ENCODE data around the gene LURAP1L.

LURAP1L gene

DNA sequence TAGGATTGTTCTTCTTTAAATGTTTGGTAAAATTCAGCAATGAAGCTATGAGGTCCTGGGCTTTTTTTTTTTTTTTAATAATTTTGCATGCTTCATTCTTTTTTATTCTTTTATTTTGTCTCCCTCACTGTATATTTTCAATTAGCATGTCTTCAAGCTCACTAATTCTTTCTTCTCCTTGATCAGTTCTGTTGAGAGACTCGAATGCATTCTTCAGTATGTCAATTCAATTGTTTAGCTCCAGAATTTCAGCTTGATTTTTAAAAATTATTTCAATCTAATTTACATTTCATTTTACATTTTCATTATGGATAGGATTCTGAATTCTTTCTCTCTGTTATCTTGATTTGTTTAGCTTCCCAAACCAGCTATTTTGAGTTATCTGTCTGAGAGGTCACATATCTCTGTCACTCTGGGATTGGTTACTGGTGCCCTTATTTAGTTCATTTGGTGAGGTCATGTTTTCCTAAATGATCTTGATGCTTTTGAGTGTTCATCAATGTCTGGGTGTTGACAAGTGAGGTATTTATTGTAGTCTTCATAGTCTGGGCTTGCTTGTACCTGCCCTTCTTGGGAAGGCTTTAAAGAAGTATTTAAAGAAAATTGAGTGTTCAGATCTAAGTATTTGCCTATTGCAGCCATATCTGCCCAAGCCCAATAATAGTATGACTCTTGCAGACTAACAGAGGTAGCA lies 9.1 kb downstream of the LURAP1L start:
- H3K27me3 ChIP-seq (ENCODE audit: insufficient read depth, low read length): no peaks in the 10 kb centered on the region
- H2AFZ ChIP-seq (ENCODE audit: low read depth, low read length): no peak overlapping the region
- H3K4me1 ChIP-seq (ENCODE audit: insufficient read depth, low read length): no peaks in the 10 kb centered on the region
- no peak overlapping the region for H3K4me3 ChIP-seq (ENCODE audit: low read length)
- H3K9me3 ChIP-seq (ENCODE audit: low read length): no peaks in the 10 kb centered on the region
- H3K36me3 ChIP-seq (ENCODE audit: insufficient read depth, low read length): no peaks in the 10 kb centered on the region

DNA sequence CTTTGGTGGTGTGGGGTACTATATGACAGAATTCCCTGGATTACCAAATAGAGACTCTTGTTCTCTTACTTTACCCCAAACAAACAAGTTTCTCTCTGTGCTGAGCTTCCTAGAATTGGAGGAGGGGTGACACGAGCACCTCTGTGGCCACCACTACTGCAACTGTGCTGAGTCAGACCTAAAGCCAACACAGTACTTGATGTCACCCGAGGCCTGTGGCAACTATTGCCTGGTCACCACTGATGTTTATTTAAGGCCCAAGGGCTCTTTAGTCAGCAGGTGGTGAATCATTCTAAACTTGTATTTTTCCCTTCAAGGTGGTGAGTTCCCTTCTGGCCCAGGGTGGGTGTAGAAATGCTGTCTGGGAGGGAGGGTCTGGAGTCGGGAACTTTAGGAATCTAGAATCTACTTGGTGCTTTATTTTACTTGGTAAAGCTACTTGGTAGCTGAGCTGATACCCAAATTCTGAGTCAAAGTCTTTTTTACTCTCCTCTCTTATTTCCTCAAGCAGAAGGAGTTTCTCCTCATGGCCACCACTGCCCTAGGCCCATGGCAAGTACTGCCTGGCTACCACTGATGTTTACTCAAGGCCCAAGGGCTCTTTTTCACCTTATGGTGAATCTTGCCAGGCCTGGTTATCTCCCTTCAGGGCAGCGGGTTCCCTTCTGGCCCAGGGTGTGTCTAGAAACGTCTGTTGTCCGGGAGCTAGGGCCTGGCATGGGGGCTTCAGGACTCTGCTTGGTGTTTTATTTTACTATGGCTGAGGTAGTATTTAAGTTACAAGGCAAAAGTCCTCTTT lies 9.8 kb downstream of the LURAP1L start:
- no peaks in the 10 kb centered on the region for H3K4me1 ChIP-seq (ENCODE audit: insufficient read depth, low read length)
- no peaks in the 10 kb centered on the region for H3K9me3 ChIP-seq (ENCODE audit: low read length)
- H3K4me3 ChIP-seq (ENCODE audit: low read length): no peak overlapping the region
- no peak overlapping the region for H2AFZ ChIP-seq (ENCODE audit: low read depth, low read length)
- H3K27me3 ChIP-seq (ENCODE audit: insufficient read depth, low read length): no peaks in the 10 kb centered on the region
- H3K36me3 ChIP-seq (ENCODE audit: insufficient read depth, low read length): no peaks in the 10 kb centered on the region

DNA sequence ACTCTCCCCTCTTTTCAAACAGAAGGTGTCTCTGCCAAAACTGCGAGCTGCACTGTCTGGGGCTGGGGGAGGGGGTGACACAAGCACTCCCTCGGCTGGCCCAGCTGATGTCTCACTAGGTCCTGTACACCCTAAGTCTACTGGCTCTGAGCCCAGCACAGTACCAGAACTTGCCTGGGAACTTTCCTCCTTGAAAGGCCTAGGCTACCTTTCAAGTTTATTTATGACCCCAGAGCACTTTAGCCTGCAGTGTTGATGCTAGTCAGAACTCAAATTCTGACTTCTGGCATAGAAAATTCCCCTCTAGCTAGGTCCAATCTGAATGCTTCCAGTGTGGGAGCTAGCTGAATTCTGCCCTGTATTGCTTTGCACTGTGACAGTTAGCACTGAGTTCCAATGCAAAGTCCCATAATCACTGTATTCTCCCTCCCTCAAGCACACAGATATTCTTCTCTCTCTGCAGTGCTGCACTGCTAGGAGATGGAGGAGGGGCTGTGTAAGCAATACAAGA lies 10.5 kb downstream of the LURAP1L start:
- Histone ChIP-seq H3K36me3 (ENCODE audit: insufficient read depth, low read length) (no peaks in the 10 kb centered on the region), H3K4me3 (ENCODE audit: low read length) (no peak overlapping the region), H3K9me3 (ENCODE audit: low read length) (no peaks in the 10 kb centered on the region), H3K4me1 (ENCODE audit: insufficient read depth, low read length) (no peaks in the 10 kb centered on the region), H3K27me3 (ENCODE audit: insufficient read depth, low read length) (no peaks in the 10 kb centered on the region), H2AFZ (ENCODE audit: low read depth, low read length) (no peak overlapping the region)

DNA sequence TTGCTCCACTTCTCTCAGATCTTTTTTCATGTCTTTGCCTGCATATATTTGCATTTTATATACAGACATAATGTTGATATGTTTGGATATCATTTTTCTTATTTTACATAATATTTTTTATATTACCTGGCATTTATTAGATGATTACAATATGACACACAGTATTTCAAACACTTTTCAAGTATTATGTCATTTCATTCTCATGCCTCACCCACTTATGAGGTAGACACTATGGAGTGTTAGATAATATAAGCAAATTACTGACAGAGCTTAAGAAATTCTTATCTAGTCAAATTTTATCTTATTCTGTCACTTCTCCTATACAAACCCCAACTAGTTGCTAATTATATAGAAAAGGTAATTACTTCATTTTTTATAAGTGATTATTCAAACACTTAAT lies 11.1 kb downstream of the LURAP1L start:
- H3K36me3 ChIP-seq (ENCODE audit: insufficient read depth, low read length): no peaks in the 10 kb centered on the region
- no peaks in the 10 kb centered on the region for H3K27me3 ChIP-seq (ENCODE audit: insufficient read depth, low read length)
- H3K4me3 ChIP-seq (ENCODE audit: low read length): no peak overlapping the region
- no peaks in the 10 kb centered on the region for H3K9me3 ChIP-seq (ENCODE audit: low read length)
- peaks cover 2% of the 10 kb centered on the region for H3K4me1 ChIP-seq (ENCODE audit: insufficient read depth, low read length)
- no peak overlapping the region for H2AFZ ChIP-seq (ENCODE audit: low read depth, low read length)

DNA sequence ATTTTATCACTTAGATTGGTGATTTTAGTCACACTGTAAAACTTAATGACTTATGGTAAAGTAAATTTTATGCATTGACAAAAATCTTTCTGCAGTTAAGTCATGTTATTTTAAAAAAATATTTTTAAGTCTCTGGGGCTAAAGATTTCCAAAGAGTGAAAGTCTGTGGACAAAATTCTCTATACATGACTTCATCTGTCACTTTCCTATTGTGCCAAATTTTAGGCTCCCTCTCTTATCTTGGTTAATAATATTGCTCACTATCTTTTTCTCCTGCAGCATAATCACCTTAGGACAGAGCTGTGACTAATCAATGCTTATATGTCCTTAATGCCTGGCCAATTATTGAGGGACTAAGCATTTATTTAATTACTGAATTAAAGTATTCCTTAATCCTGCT lies 15.2 kb downstream of the LURAP1L start:
- Histone ChIP-seq H3K4me3 (ENCODE audit: low read length) (no peak overlapping the region), H3K27me3 (ENCODE audit: insufficient read depth, low read length) (no peaks in the 10 kb centered on the region), H2AFZ (ENCODE audit: low read depth, low read length) (no peak overlapping the region), H3K4me1 (ENCODE audit: insufficient read depth, low read length) (peaks cover 2% of the 10 kb centered on the region), H3K36me3 (ENCODE audit: insufficient read depth, low read length) (no peaks in the 10 kb centered on the region), H3K9me3 (ENCODE audit: low read length) (no peaks in the 10 kb centered on the region)

DNA sequence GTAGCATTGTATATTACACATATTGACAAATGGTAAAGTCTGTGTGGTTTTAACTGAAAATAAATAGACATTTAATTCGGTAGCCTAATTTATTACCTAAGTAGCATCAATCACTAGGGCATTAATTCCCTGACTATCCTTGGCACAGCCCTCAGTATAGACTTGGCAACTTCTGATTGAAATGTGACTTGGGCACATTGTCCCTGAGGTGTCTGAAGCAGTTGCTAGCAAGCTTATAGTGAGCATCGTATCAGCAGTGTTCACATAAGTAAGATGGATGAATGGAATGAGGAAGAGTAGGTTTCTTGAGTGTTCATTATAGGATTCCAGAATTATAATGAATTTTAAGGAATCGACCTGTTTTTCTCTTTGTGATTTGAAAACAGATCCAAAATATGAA lies 16.1 kb downstream of the LURAP1L start:
- Histone ChIP-seq H3K4me3 (ENCODE audit: low read length) (no peak overlapping the region), H2AFZ (ENCODE audit: low read depth, low read length) (no peak overlapping the region), H3K4me1 (ENCODE audit: insufficient read depth, low read length) (peaks cover 2% of the 10 kb centered on the region), H3K36me3 (ENCODE audit: insufficient read depth, low read length) (no peaks in the 10 kb centered on the region), H3K27me3 (ENCODE audit: insufficient read depth, low read length) (no peaks in the 10 kb centered on the region), H3K9me3 (ENCODE audit: low read length) (no peaks in the 10 kb centered on the region)

DNA sequence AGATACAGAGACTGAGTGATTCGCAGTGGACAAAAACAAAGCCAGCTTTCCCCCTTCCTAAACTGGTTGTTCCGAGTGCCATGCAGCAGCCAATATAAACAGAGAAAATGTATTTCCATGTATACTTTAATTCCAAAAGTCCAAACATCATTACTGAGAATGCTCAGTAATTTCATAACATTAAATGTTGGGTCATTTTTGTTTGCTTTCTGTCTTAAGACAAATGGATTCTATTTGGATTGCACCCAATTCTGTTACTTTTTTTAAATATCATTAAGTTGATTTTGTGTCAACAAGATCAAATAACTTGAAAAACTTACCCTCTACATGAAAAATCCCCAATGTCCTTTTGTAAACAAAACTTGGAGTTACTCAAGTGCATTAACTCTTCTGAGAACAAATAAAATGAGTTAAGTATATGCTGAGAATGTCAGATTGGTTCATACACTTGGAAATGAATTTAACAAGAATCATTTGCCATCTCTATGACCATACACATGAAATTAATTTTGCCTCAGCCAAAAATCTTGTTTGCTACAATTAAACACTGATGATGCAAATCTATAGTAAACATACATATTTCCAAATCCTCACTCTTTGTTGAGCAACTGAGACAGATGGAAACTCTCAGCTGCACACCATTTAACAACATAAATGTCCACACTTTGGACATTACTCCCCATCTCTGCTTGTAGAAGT lies 19.4 kb downstream of the LURAP1L start:
- Histone ChIP-seq H3K4me1 (ENCODE audit: insufficient read depth, low read length) (peaks cover 2% of the 10 kb centered on the region), H3K4me3 (ENCODE audit: low read length) (no peak overlapping the region), H2AFZ (ENCODE audit: low read depth, low read length) (no peak overlapping the region), H3K9me3 (ENCODE audit: low read length) (no peaks in the 10 kb centered on the region), H3K36me3 (ENCODE audit: insufficient read depth, low read length) (no peaks in the 10 kb centered on the region), H3K27me3 (ENCODE audit: insufficient read depth, low read length) (no peaks in the 10 kb centered on the region)

DNA sequence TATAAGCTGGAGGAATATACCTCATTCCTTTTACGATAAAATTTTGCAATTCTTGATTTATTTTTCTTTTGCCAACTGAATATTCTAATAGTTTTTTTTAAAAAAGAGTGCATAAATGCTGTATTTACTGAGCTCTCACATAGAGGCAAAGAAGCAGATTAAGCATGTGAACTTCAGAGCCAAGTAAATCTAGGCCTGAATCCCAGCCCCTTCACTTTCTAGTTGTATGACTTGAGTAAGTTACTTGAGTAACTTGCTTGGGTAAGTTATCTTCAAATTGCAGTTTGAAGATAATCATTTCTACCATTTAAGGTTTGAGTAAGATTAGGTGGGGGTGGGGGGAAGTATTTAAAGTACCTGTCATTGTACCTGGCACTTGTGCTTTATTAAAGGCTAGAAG lies 21.8 kb downstream of the LURAP1L start:
- no peak overlapping the region for H2AFZ ChIP-seq (ENCODE audit: low read depth, low read length)
- no peaks in the 10 kb centered on the region for H3K4me1 ChIP-seq (ENCODE audit: insufficient read depth, low read length)
- no peak overlapping the region for H3K4me3 ChIP-seq (ENCODE audit: low read length)
- H3K9me3 ChIP-seq (ENCODE audit: low read length): no peaks in the 10 kb centered on the region
- no peaks in the 10 kb centered on the region for H3K27me3 ChIP-seq (ENCODE audit: insufficient read depth, low read length)
- no peaks in the 10 kb centered on the region for H3K36me3 ChIP-seq (ENCODE audit: insufficient read depth, low read length)

DNA sequence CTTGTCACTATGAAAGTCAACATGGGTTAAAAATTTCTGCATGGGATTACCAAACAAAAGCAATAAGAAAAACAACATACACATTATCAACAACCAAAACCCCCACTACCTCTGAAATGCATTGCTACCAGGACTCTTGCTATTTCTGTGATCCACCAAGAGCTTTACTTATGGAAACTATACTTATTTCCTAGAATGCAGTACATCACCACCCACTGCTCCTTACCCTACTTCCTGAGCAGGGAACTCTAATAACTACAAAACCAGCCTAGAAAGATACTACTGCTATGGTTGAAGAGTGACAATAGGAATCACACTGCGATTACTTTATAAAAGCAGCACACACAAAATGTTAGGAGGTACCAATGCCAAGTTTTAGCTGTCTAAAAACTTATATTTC lies 22.2 kb downstream of the LURAP1L start:
- Histone ChIP-seq H3K4me3 (ENCODE audit: low read length) (no peak overlapping the region), H3K27me3 (ENCODE audit: insufficient read depth, low read length) (no peaks in the 10 kb centered on the region), H2AFZ (ENCODE audit: low read depth, low read length) (no peak overlapping the region), H3K36me3 (ENCODE audit: insufficient read depth, low read length) (no peaks in the 10 kb centered on the region), H3K4me1 (ENCODE audit: insufficient read depth, low read length) (no peaks in the 10 kb centered on the region), H3K9me3 (ENCODE audit: low read length) (no peaks in the 10 kb centered on the region)

DNA sequence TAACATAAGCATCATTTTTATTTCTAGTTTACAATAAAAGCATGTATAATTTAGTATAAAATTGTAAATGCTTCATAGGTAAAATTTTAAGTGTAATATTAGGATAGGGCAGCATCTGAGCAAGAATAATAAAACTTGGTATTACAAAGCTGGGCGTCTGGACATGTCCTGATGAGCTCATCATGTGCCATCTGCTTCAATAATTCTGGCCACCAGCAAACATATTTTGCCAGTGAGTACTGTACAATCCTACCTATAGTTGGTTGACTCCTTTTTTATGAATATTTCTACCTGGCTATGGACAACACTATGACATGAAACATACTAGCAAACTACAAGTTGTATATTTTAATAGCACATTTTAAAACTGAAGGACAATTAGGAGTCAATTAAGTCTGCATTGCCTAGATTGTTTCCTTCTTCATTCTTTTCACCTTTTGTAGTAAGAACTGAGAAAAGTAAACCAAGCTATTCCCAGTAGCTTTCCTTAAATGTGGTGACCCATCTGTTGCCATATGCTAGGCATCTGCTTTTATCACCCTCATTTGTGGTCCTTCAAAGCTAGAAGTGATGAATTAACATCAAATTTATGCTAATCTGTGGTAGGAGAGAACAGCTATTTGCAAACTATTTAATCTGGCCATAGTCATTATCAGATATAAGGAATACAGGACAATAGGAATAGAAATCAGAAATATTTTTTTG lies 23.4 kb downstream of the LURAP1L start:
- Histone ChIP-seq H3K27me3 (ENCODE audit: insufficient read depth, low read length) (no peaks in the 10 kb centered on the region), H3K4me3 (ENCODE audit: low read length) (no peak overlapping the region), H3K36me3 (ENCODE audit: insufficient read depth, low read length) (no peaks in the 10 kb centered on the region), H2AFZ (ENCODE audit: low read depth, low read length) (peak overlapping the region; percentile 14), H3K4me1 (ENCODE audit: insufficient read depth, low read length) (no peaks in the 10 kb centered on the region), H3K9me3 (ENCODE audit: low read length) (no peaks in the 10 kb centered on the region)

DNA sequence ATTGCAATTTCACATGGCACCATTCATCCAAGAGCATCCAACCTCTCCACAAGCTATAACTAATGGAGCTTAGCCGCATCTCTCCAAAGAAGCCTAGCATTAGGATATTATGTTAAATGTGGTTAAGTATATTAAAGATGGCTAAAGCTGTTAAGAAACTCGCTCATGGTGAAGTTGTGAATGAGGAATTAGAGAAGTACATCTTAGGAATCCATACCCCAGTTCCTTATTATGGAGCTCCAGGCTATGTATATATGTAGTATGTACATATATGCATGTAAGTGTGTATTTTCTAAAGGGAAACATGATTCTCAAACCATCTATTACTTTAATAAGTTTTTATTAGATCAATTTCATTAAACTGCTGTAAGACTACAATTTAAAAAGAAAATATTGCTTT lies 26.4 kb downstream of the LURAP1L start:
- H3K4me3 ChIP-seq (ENCODE audit: low read length): no peak overlapping the region
- no peak overlapping the region for H2AFZ ChIP-seq (ENCODE audit: low read depth, low read length)
- H3K4me1 ChIP-seq (ENCODE audit: insufficient read depth, low read length): no peaks in the 10 kb centered on the region
- no peaks in the 10 kb centered on the region for H3K9me3 ChIP-seq (ENCODE audit: low read length)
- H3K27me3 ChIP-seq (ENCODE audit: insufficient read depth, low read length): no peaks in the 10 kb centered on the region
- H3K36me3 ChIP-seq (ENCODE audit: insufficient read depth, low read length): no peaks in the 10 kb centered on the region

DNA sequence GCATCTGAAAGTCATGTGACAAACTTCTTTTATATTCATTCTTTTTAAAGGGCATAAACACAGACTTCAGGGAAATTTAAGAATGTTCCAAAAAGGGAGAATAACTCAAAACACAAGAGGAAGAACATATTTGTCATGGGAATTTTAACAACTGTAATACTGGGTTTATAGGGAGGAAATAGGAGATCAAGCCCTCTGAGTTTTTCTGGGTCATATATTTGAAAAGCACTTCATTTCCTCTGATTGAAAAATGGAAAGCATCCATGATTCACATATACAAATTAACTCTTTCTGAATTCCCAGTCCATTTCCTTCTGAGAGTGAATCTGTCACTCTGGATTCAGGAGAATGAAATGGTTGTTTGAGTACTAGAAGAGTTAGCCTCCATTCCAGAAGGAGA lies 26.8 kb downstream of the LURAP1L start:
- Histone ChIP-seq H3K4me1 (ENCODE audit: insufficient read depth, low read length) (no peaks in the 10 kb centered on the region), H2AFZ (ENCODE audit: low read depth, low read length) (no peak overlapping the region), H3K9me3 (ENCODE audit: low read length) (no peaks in the 10 kb centered on the region), H3K4me3 (ENCODE audit: low read length) (no peak overlapping the region), H3K36me3 (ENCODE audit: insufficient read depth, low read length) (no peaks in the 10 kb centered on the region), H3K27me3 (ENCODE audit: insufficient read depth, low read length) (no peaks in the 10 kb centered on the region)

DNA sequence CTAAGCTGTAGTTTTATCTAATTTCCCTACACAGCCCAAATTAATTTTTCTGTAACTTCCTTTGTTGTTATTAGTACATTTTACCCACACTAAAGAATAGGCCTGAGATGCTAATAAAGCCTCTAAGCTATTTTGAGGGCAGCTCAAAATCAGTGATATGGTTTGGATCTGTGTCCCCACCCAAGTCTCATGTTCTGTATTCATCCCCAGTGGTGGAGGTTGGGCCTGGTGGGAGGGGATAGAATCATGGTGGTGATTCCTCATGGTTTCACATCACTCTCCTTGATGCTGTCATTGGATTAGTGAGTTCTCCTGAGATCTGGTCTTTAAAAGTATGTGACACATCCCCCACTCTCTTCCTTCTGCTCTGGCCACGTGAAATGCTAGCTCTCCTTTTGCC lies 27.3 kb downstream of the LURAP1L start:
- no peaks in the 10 kb centered on the region for H3K4me1 ChIP-seq (ENCODE audit: insufficient read depth, low read length)
- no peaks in the 10 kb centered on the region for H3K9me3 ChIP-seq (ENCODE audit: low read length)
- H3K4me3 ChIP-seq (ENCODE audit: low read length): no peak overlapping the region
- H2AFZ ChIP-seq (ENCODE audit: low read depth, low read length): no peak overlapping the region
- no peaks in the 10 kb centered on the region for H3K36me3 ChIP-seq (ENCODE audit: insufficient read depth, low read length)
- no peaks in the 10 kb centered on the region for H3K27me3 ChIP-seq (ENCODE audit: insufficient read depth, low read length)

Measured in neuron (in vitro differentiated cells).